Heart right ventricle (tissue), 16 donors: ENCODE measurements around the gene KRT83. TPM values are rescaled to one million over a fixed set of nuclear protein-coding genes. Genes with fewer than 3 reads are reported as not detected.

Source experiments
- ATAC-seq, 8 donors: fragments of 200-7000 bp; cut with Tn5 transposase; one replicate each; pipeline ENCODE4 v1.9.1; 2020; ENCODE audit warnings: mild to moderate bottlenecking in 8 of 8, moderate library complexity in 8 of 8, moderate number of reproducible peaks in 1 of 8
- DNase-seq, 2 donors: peaks; one replicate each; pipeline ENCODE4 v3.0.0-alpha.2; 2020
- H3K27ac ChIP-seq, 10 donors: fragments of 200-600 bp; sonication (generic) in 2 of 10; one replicate each; pipeline versions ENCODE4 v1.5.0 to v1.8.0; 2020 to 2022; ENCODE audit warnings: mild to moderate bottlenecking in 3 of 10
- H3K27me3 ChIP-seq, 7 donors: fragments of 200-600 bp; one replicate each; pipeline ENCODE4 v1.8.0; 2021 to 2022; ENCODE audit warnings: mild to moderate bottlenecking in 2 of 7
- H3K36me3 ChIP-seq, 9 donors: fragments of 200-600 bp; sonication (generic) in 1 of 9; one replicate each; pipeline versions ENCODE4 v1.5.0 to v1.8.0; 2020 to 2022; ENCODE audit warnings: mild to moderate bottlenecking in 2 of 9
- H3K4me1 ChIP-seq, 9 donors: fragments of 200-600 bp; sonication (generic) in 1 of 9; one replicate each; pipeline versions ENCODE4 v1.5.0 to v1.8.0; 2020 to 2022; ENCODE audit warnings: mild to moderate bottlenecking in 4 of 9
- H3K4me3 ChIP-seq, 10 donors: fragments of 200-600 bp; sonication (generic) in 2 of 10; one replicate each; pipeline versions ENCODE4 v1.5.0 to v1.8.0; 2020 to 2022; ENCODE audit warnings: mild to moderate bottlenecking in 7 of 10, moderate library complexity in 2 of 10
- H3K9me3 ChIP-seq, 11 donors: fragments of 200-600 bp in 10 of 11; sonication (generic) in 2 of 11; one replicate each; pipeline versions ENCODE4 v1.5.0 to v1.8.0; 2013 to 2022; ENCODE audit warnings: mild to moderate bottlenecking in 2 of 11, control low read depth in 1 of 11, moderate library complexity in 1 of 11
- CTCF ChIP-seq, 9 donors: fragments of 200-600 bp; sonication (generic) in 2 of 9; IDR thresholded peaks; one replicate each; pipeline versions ENCODE4 v1.5.0 to v1.8.0; 2021 to 2022; ENCODE audit warnings: antibody characterized with exemption in 9 of 9, mild to moderate bottlenecking in 5 of 9, moderate library complexity in 1 of 9
- WGBS, 2 donors: extraction: QIAGEN DNeasy Blood & Tissue Kit; methylation state at CpG; one replicate each; pipeline ENCODE4 v1.1.7; 2013; ENCODE audit warnings: inconsistent platforms in 1 of 2; 5-methylcytosine and 5-hydroxymethylcytosine counted together
- intact Hi-C, 10 donors: fragments of 100-400 bp; cut with DNase I; formaldehyde crosslinking; loops; one replicate each; pipeline versions ENCODE4 v1.11.1 to v1.14.2; 2022
- polyA plus RNA-seq, 2 donors: library from polyadenylated mRNA; stranded (reverse); fragments of 200-250 nt; gene quantifications; one replicate each; pipeline ENCODE4 v1.2.3, GENCODE V29; 2013
- total RNA-seq, 10 donors: library from RNA; stranded (reverse); fragmentation: NEBNext Ultra II Directional in 3 of 10; extraction: Animal tissue kit (Norgen Biotek cat#: 25700) in 3 of 10; gene quantifications; one replicate each; pipeline versions ENCODE4 v1.2.1 to v1.2.4, GENCODE V29; 2021 to 2023
- donor health status: Arrhythmogenic right ventricular cardiomyopathy.
- donor health status: ischemic (EF 13 %, LVEDD 7.1; RV severe dilation, severe dysfunction).
- donor health status: healthy with polysubstance abuse.
- donor health status: DM: no; HTN: yes; CAD: no.
- donor health status: DM: no; HTN: no; CAD: no.
- donor health status: ischemic (EF 25% LVEDD 6.9; RV normal size, moderate dysfunction).
- donor health status: ischemic (EF 25% LVEDD 5.7; RV mildly dilated, moderate dysfunction).
- donor health status: healthy.
- donor health status: DM: yes; HTN: yes; CAD: no.
- donor health status: Ischemic cardiomyopathy.
- donor health status: ischemic (EF 35%, LVEDD 5.7; RV mildly dilated, moderate dysfunction).
- donor health status: nonischemic (EF 11% LVEDD 7.7; RV severe dilation, severe dysfunction).
- donor health status: DM: yes; HTN: yes; CAD: no.
- donor health status: PGD.
- donor health status: ischemic (EF 29% LVEDD 5.4; RV normal size, mild dysfunction).
- donor health status: nonischemic (EF 23%, LVEDD 6.1; RV moderate dilation, normal function).

KRT83 gene
- total and polyA plus RNA-seq, 12 donors = not detected

- Histone ChIP-seq H3K4me3 (peak overlapping the region in 9 of 10 donors; percentile 16 to 50 (median 44)), H3K4me1 (peaks cover 0 to 15% (median 7%) of the 10 kb centered on the region in 9 donors), H3K27me3 (peaks cover 0 to 70% (median 62%) of the 10 kb centered on the region in 7 donors), H3K9me3 (no peaks in the 10 kb centered on the region), H3K36me3 (no peaks in the 10 kb centered on the region), H3K27ac (no peak overlapping the region)
- no peak for DNase-seq
- no peak for TF ChIP-seq CTCF (IDR thresholded peaks at IDR 0.05)
- 47 to 52% methylated on average over 15 of the region's 15 CpGs for WGBS, 2 donors
- peak in 1 of 8 donors; percentile 3 for ATAC-seq
- intact Hi-C loops = no loop called here
Observed at GRCh38 chr12:52308806-52309425, 12.3 kb downstream of the KRT83 start.

- 7% methylated on average over 69 to 71 of the region's 71 CpGs for WGBS, 2 donors
- intact Hi-C loops = no loop called here
- peaks cover 0 to 64% (median 58%) of the 10 kb centered on the region in 7 donors for H3K27me3 ChIP-seq
- peak overlapping the region; percentile 6 to 50 (median 44) for H3K4me3 ChIP-seq
- peak in 5 of 9 donors; percentile 20 to 39 (median 24) for TF ChIP-seq CTCF (IDR thresholded peaks at IDR 0.05)
- H3K4me1 ChIP-seq = peaks cover 0 to 15% (median 7%) of the 10 kb centered on the region in 9 donors
- DNase-seq = peak; percentile 45 to 56
- ATAC-seq = peak; percentile 79 to 92 (median 89)
- no peaks in the 10 kb centered on the region for H3K36me3 ChIP-seq
- no peaks in the 10 kb centered on the region for H3K9me3 ChIP-seq
- H3K27ac ChIP-seq = no peak overlapping the region
Observed at GRCh38 chr12:52307836-52308805, 13.1 kb downstream of the KRT83 start.

GRCh38 chr12:52306731-52307130 is 14.5 kb downstream of the KRT83 start:
- no peak for ATAC-seq
- no peak for TF ChIP-seq CTCF (IDR thresholded peaks at IDR 0.05)
- 73 to 77% methylated on average over 2 of the region's 2 CpGs for WGBS, 2 donors
- Histone ChIP-seq H3K9me3 (no peaks in the 10 kb centered on the region), H3K36me3 (no peaks in the 10 kb centered on the region), H3K27ac (no peak overlapping the region), H3K4me3 (no peak overlapping the region), H3K27me3 (peaks cover 0 to 61% (median 56%) of the 10 kb centered on the region in 7 donors), H3K4me1 (peaks cover 0 to 15% (median 7%) of the 10 kb centered on the region in 9 donors)
- intact Hi-C loops = loop anchor here in 1 of 10 donors (1.0 kb wide), 1 partner anchor 20 kb away; no protein-coding TSS in a partner anchor
- DNase-seq = no peak
